ENCODE measurements around the gene NUTM1.

The NUTM1 gene

GRCh38 chr15:34364041-34364440 is 20.9 kb downstream of the NUTM1 start:
- DNase-seq (ENCODE audit: low read depth) = no peak
- TF ChIP-seq, protein P1, sequence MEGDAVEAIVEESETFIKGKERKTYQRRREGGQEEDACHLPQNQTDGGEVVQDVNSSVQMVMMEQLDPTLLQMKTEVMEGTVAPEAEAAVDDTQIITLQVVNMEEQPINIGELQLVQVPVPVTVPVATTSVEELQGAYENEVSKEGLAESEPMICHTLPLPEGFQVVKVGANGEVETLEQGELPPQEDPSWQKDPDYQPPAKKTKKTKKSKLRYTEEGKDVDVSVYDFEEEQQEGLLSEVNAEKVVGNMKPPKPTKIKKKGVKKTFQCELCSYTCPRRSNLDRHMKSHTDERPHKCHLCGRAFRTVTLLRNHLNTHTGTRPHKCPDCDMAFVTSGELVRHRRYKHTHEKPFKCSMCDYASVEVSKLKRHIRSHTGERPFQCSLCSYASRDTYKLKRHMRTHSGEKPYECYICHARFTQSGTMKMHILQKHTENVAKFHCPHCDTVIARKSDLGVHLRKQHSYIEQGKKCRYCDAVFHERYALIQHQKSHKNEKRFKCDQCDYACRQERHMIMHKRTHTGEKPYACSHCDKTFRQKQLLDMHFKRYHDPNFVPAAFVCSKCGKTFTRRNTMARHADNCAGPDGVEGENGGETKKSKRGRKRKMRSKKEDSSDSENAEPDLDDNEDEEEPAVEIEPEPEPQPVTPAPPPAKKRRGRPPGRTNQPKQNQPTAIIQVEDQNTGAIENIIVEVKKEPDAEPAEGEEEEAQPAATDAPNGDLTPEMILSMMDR (conservative IDR thresholded peaks at IDR 0.05; ENCODE audit: low read depth, low read length) = no peak

GRCh38 chr15:34365091-34365825 is 22.1 kb downstream of the NUTM1 start:
- TF ChIP-seq, protein P1 (conservative IDR thresholded peaks at IDR 0.05; ENCODE audit: low read depth, low read length) = no peak
- no peak for DNase-seq (ENCODE audit: low read depth)
- no peak overlapping the region for H3K4me3 ChIP-seq (ENCODE audit: low read depth, low read length)

More at GRCh38 chr15:34364041-34364440, 20.9 kb downstream of the NUTM1 start:
- H3K4me3 ChIP-seq (ENCODE audit: low read depth, low read length) = no peak overlapping the region

DNA sequence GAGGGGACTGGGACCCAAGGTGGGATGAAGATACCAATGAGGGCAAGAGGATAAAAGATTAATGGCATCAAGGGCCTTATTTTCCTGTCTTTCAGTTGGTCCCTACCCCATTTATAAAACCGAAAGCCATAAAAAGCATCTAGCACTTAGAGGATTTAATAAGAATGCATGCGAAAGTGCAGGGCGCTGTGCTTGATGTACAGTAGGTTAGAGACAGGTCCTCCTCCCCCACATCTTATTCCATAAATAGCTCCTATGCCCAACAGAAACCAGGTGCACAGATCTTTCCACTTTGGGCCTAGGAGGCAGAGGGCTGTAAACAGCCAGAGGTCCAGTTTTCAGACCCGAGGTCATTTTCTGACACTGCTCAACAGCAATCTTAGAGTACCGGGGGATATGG is 22.7 kb downstream of the NUTM1 start:
- no peak for DNase-seq (ENCODE audit: low read depth)
- TF ChIP-seq, protein P1 (conservative IDR thresholded peaks at IDR 0.05; ENCODE audit: low read depth, low read length) = no peak
- H3K4me3 ChIP-seq (ENCODE audit: low read depth, low read length) = peak overlapping the region; percentile 93

DNA sequence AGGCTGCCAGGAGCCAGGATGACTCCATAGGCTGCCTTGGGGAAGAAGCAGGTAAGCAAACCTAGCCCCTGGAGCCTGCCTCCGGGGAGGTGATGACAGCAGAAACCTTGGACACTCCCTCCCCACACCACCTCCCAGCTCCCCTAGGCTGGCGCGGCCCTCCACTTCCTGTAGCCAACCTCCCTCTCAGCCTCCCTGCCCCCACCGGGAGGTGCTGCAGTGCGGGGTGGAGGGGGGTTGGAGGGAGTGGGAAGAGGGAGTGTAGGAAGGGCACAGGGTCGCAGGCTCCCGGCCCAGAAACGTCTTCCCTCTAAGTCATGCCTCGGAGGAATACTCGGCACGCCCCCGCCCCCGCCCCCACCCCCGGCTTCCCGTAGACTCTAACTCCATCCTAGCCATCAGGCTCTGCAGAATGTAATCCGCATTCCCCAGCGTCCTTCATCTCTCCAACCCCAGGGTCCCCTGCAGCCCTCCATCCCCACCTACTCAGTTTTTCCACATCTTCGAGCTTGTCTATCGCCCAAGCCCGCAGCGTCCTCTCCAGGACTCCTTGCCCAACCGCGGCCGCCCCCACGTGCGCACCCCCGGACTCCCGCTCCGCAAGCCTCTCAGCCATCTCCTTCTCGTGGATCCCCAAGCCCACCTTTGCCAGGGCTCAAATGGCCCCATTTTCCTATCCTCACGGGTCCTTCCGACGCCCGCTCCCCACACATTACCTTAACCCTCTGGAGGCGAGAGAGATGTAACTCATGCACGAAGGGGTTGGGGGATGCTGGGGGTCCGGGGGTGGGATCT is 23.4 kb downstream of the NUTM1 start:
- peak; percentile 26 for DNase-seq (ENCODE audit: low read depth)
- peak overlapping the region; percentile 93 for H3K4me3 ChIP-seq (ENCODE audit: low read depth, low read length)
- TF ChIP-seq, protein P1 (conservative IDR thresholded peaks at IDR 0.05; ENCODE audit: low read depth, low read length) = no peak

GRCh38 chr15:34367101-34368081 is 24.3 kb downstream of the NUTM1 start, which contains the start of gene LPCAT4:
TSS of gene LPCAT4 (minus strand) at chr15:34367196. CDS start at chr15:34367100, 96 bp downstream.
- TF ChIP-seq, protein P1 (conservative IDR thresholded peaks at IDR 0.05; ENCODE audit: low read depth, low read length) = peak; percentile 82
- DNase-seq (ENCODE audit: low read depth) = peak; percentile 91
- peak within 1 kb of the TSS; percentile 93 for H3K4me3 ChIP-seq (ENCODE audit: low read depth, low read length)

DNA sequence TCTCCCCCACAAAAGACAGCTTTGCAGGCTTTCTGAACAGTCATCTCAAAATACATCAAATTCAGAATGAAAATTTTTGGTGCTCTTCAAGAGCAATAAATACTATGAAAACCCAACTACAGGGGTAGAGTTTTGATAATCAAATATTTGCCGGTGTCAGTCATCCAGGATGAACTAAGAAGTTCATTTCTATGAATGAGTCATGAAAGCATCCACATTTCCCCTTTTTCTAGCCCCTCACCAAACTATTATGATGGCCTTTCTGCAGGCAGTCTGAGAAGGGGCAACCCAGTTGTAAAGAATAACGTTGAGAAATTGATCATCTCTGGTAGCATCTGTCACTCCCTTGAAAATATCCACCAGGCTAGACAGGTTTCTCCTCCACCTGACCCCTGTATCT is 27.0 kb downstream of the NUTM1 start:
- no peak overlapping the region for H3K4me3 ChIP-seq (ENCODE audit: low read depth, low read length)
- TF ChIP-seq, protein P1 (conservative IDR thresholded peaks at IDR 0.05; ENCODE audit: low read depth, low read length) = no peak
- DNase-seq (ENCODE audit: low read depth) = no peak

All from choroid plexus epithelial cell (primary cell).